ENCODE data around the gene OXCT2.
"Not testable (repeated sequence)": the region's sequence is repeated elsewhere in the genome, so short reads cannot be mapped to it uniquely, and the experiment has no call there.

The OXCT2 gene

GRCh38 chr1:39771022-39771532 lies at the start of gene OXCT2:
Gene OXCT2, minus strand, starts transcription at chr1:39771348. Its CDS starts 93 bp downstream, at chr1:39771255.
- DNase-seq; in situ Hi-C loops (cut with MboI; ENCODE audit: low pct_unique_long_range_greater_than_20kb, low sequenced_read_pairs): not testable (repeated sequence)

GRCh38 chr1:39819091-39819812 lies 48.1 kb upstream of the OXCT2 start:
- in situ Hi-C loops (cut with MboI; ENCODE audit: low pct_unique_long_range_greater_than_20kb, low sequenced_read_pairs) = loop anchor here (25.0 kb wide), 1 partner anchor 168 kb away; no protein-coding TSS in a partner anchor
- no peak for DNase-seq

GRCh38 chr1:39818482-39818881 lies 47.3 kb upstream of the OXCT2 start:
- in situ Hi-C loops (cut with MboI; ENCODE audit: low pct_unique_long_range_greater_than_20kb, low sequenced_read_pairs) = loop anchor here (25.0 kb wide), 1 partner anchor 169 kb away; no protein-coding TSS in a partner anchor

GRCh38 chr1:39817091-39817932 lies 46.2 kb upstream of the OXCT2 start:
- in situ Hi-C loops (cut with MboI; ENCODE audit: low pct_unique_long_range_greater_than_20kb, low sequenced_read_pairs) = loop anchor here (25.0 kb wide), 1 partner anchor 170 kb away; no protein-coding TSS in a partner anchor
- peak; percentile 78 for DNase-seq

More at GRCh38 chr1:39818482-39818881, 47.3 kb upstream of the OXCT2 start:
- DNase-seq = no peak

GRCh38 chr1:39816415-39817090 lies 45.4 kb upstream of the OXCT2 start:
- in situ Hi-C loops (cut with MboI; ENCODE audit: low pct_unique_long_range_greater_than_20kb, low sequenced_read_pairs) = loop anchor here (25.0 kb wide), 1 partner anchor 171 kb away; no protein-coding TSS in a partner anchor
- peak; percentile 83 for DNase-seq

- in situ Hi-C loops (cut with MboI; ENCODE audit: low pct_unique_long_range_greater_than_20kb, low sequenced_read_pairs) = loop anchor here (25.0 kb wide), 1 partner anchor 174 kb away; no protein-coding TSS in a partner anchor
- DNase-seq = no peak
Observed at GRCh38 chr1:39812913-39813312, 41.8 kb upstream of the OXCT2 start.

GRCh38 chr1:39808784-39809517 lies 37.8 kb upstream of the OXCT2 start:
- in situ Hi-C loops (cut with MboI; ENCODE audit: low pct_unique_long_range_greater_than_20kb, low sequenced_read_pairs) = loop anchor here (25.0 kb wide), 1 partner anchor 178 kb away; no protein-coding TSS in a partner anchor
- no peak for DNase-seq

- in situ Hi-C loops (cut with MboI; ENCODE audit: low pct_unique_long_range_greater_than_20kb, low sequenced_read_pairs) = loop anchor here (25.0 kb wide), 1 partner anchor 182 kb away; no protein-coding TSS in a partner anchor
- no peak for DNase-seq
Observed at GRCh38 chr1:39805385-39805784, 34.2 kb upstream of the OXCT2 start.

- in situ Hi-C loops (cut with MboI; ENCODE audit: low pct_unique_long_range_greater_than_20kb, low sequenced_read_pairs) = loop anchor here (25.0 kb wide), 1 partner anchor 185 kb away; no protein-coding TSS in a partner anchor
- DNase-seq = no peak
Observed at GRCh38 chr1:39802496-39803260, 31.5 kb upstream of the OXCT2 start.

- DNase-seq = no peak
- in situ Hi-C loops (cut with MboI; ENCODE audit: low pct_unique_long_range_greater_than_20kb, low sequenced_read_pairs) = loop anchor here (25.0 kb wide), 1 partner anchor 187 kb away; no protein-coding TSS in a partner anchor
Observed at GRCh38 chr1:39800471-39800835, 29.3 kb upstream of the OXCT2 start.

- in situ Hi-C loops (cut with MboI; ENCODE audit: low pct_unique_long_range_greater_than_20kb, low sequenced_read_pairs) = loop anchor here (25.0 kb wide), 1 partner anchor 187 kb away; no protein-coding TSS in a partner anchor
- peak; percentile 83 for DNase-seq
Observed at GRCh38 chr1:39799770-39800470, 28.8 kb upstream of the OXCT2 start.

GRCh38 chr1:39798859-39799769 lies 28.0 kb upstream of the OXCT2 start:
- in situ Hi-C loops (cut with MboI; ENCODE audit: low pct_unique_long_range_greater_than_20kb, low sequenced_read_pairs) = not testable (repeated sequence)
- DNase-seq = peak; percentile 95

GRCh38 chr1:39795651-39796050 lies 24.5 kb upstream of the OXCT2 start:
- no peak for DNase-seq
- in situ Hi-C loops (cut with MboI; ENCODE audit: low pct_unique_long_range_greater_than_20kb, low sequenced_read_pairs) = no loop called here

GRCh38 chr1:39791838-39792237 lies 20.7 kb upstream of the OXCT2 start:
- no peak for DNase-seq
- in situ Hi-C loops (cut with MboI; ENCODE audit: low pct_unique_long_range_greater_than_20kb, low sequenced_read_pairs) = no loop called here

- in situ Hi-C loops (cut with MboI; ENCODE audit: low pct_unique_long_range_greater_than_20kb, low sequenced_read_pairs) = no loop called here
Observed at GRCh38 chr1:39789571-39790110, 18.5 kb upstream of the OXCT2 start.

More at GRCh38 chr1:39789571-39790110, 18.5 kb upstream of the OXCT2 start:
- no peak for DNase-seq

Data from KBM-7 (cell line).